Fibroblast of mammary gland (primary cell): Measurements from ENCODE around the gene MED13L.

ENCODE experiments used
- DNase-seq: peaks from one replicate; pipeline ENCODE4 v3.0.0-alpha.2; 2010; ENCODE audit warnings: low read depth
- H3K4me3 ChIP-seq: 2 replicates; pipeline ENCODE4 v1.5.1; 2011; ENCODE audit warnings: low read depth, mild to moderate bottlenecking, low read length, moderate library complexity; ENCODE audit not compliant: control insufficient read depth
- CTCF ChIP-seq: conservative IDR thresholded peaks from 2 replicates; pipeline ENCODE4 v1.5.1; 2011; ENCODE audit warnings: low read depth, low read length, inconsistent platforms; ENCODE audit not compliant: control insufficient read depth, insufficient read depth

Gene MED13L

GRCh38 chr12:115938794-115939377 lies 338.6 kb downstream of the MED13L start:
- DNase-seq: no peak
- H3K4me3 ChIP-seq: no peak overlapping the region
- TF ChIP-seq CTCF: no peak

- no peak overlapping the region for H3K4me3 ChIP-seq
- no peak for TF ChIP-seq CTCF
- DNase-seq: no peak
Measured at GRCh38 chr12:115936997-115937916, 340.2 kb downstream of the MED13L start.

GRCh38 chr12:115934877-115935276 lies 342.6 kb downstream of the MED13L start:
- TF ChIP-seq CTCF: no peak
- no peak overlapping the region for H3K4me3 ChIP-seq
- no peak for DNase-seq

GRCh38 chr12:115934046-115934445 lies 343.4 kb downstream of the MED13L start:
- no peak for TF ChIP-seq CTCF
- no peak overlapping the region for H3K4me3 ChIP-seq
- no peak for DNase-seq

GRCh38 chr12:115932066-115932465 lies 345.4 kb downstream of the MED13L start:
- no peak for DNase-seq
- TF ChIP-seq CTCF: no peak

GRCh38 chr12:115930336-115930735 lies 347.2 kb downstream of the MED13L start:
- H3K4me3 ChIP-seq: no peak overlapping the region
- no peak for TF ChIP-seq CTCF
- DNase-seq: no peak

More at GRCh38 chr12:115932066-115932465, 345.4 kb downstream of the MED13L start:
- H3K4me3 ChIP-seq: no peak overlapping the region
